ENCODE results near the gene ALDOA. TPM values are rescaled to one million over a fixed set of nuclear protein-coding genes. Genes with fewer than 3 reads are reported as not detected.
"Not testable (repeated sequence)": the region's sequence is repeated elsewhere in the genome, so short reads cannot be mapped to it uniquely, and the experiment has no call there.

The ALDOA gene
- polyA plus RNA-seq, 3 donors, result 472 to 699 (median 578) TPM

- peak in 10 of 11 donors; percentile 69 to 86 (median 84) for DNase-seq (ENCODE audit: extremely low read depth in 1 of 11, low read depth in 9 of 11, low spot score in 4 of 11)
Observed at GRCh38 chr16:30096105-30096861, 30.7 kb downstream of the ALDOA start, which contains the start of gene YPEL3. YPEL3 (minus strand) TSS chr16:30096213; CDS start chr16:30095482, 731 bp downstream.

GRCh38 chr16:30096862-30097563 is 31.5 kb downstream of the ALDOA start:
- no peak for DNase-seq (ENCODE audit: extremely low read depth in 1 of 11, low read depth in 9 of 11, low spot score in 4 of 11)

GRCh38 chr16:30104090-30104489 is 38.5 kb downstream of the ALDOA start:
- no peak for DNase-seq (ENCODE audit: extremely low read depth in 1 of 11, low read depth in 9 of 11, low spot score in 4 of 11)

- DNase-seq (ENCODE audit: extremely low read depth in 1 of 11, low read depth in 9 of 11, low spot score in 4 of 11), result no peak
Observed at GRCh38 chr16:30104492-30104891, 38.9 kb downstream of the ALDOA start.

- DNase-seq (ENCODE audit: extremely low read depth in 1 of 11, low read depth in 9 of 11, low spot score in 4 of 11), result no peak
Observed at GRCh38 chr16:30108059-30108850, 42.7 kb downstream of the ALDOA start.

GRCh38 chr16:30110661-30111060 is 45.1 kb downstream of the ALDOA start:
- DNase-seq (ENCODE audit: extremely low read depth in 1 of 11, low read depth in 9 of 11, low spot score in 4 of 11), result no peak

- DNase-seq (ENCODE audit: extremely low read depth in 1 of 11, low read depth in 9 of 11, low spot score in 4 of 11), result no peak
Observed at GRCh38 chr16:30112197-30113030, 46.9 kb downstream of the ALDOA start.

- no peak for DNase-seq (ENCODE audit: extremely low read depth in 1 of 11, low read depth in 9 of 11, low spot score in 4 of 11)
Observed at GRCh38 chr16:30113031-30113710, 47.6 kb downstream of the ALDOA start, which contains the start of gene GDPD3. GDPD3 (minus strand) TSS chr16:30113537; CDS start chr16:30113478, 59 bp downstream.

GRCh38 chr16:30113711-30114333 is 48.3 kb downstream of the ALDOA start:
- no peak for DNase-seq (ENCODE audit: extremely low read depth in 1 of 11, low read depth in 9 of 11, low spot score in 4 of 11)

- no peak for DNase-seq (ENCODE audit: extremely low read depth in 1 of 11, low read depth in 9 of 11, low spot score in 4 of 11)
Observed at GRCh38 chr16:30114411-30114810, 48.9 kb downstream of the ALDOA start.

GRCh38 chr16:30114833-30115232 is 49.3 kb downstream of the ALDOA start:
- not testable (repeated sequence) for DNase-seq (ENCODE audit: extremely low read depth in 1 of 11, low read depth in 9 of 11, low spot score in 4 of 11)

GRCh38 chr16:30115238-30115637 is 49.7 kb downstream of the ALDOA start:
- no peak for DNase-seq (ENCODE audit: extremely low read depth in 1 of 11, low read depth in 9 of 11, low spot score in 4 of 11)

- DNase-seq (ENCODE audit: extremely low read depth in 1 of 11, low read depth in 9 of 11, low spot score in 4 of 11), result no peak
Observed at GRCh38 chr16:30116291-30117207, 51.0 kb downstream of the ALDOA start.

- DNase-seq (ENCODE audit: extremely low read depth in 1 of 11, low read depth in 9 of 11, low spot score in 4 of 11), result no peak
Observed at GRCh38 chr16:30117768-30118167, 52.2 kb downstream of the ALDOA start.

GRCh38 chr16:30119428-30119827 is 53.9 kb downstream of the ALDOA start:
- DNase-seq (ENCODE audit: extremely low read depth in 1 of 11, low read depth in 9 of 11, low spot score in 4 of 11), result no peak

Measured in renal cortex interstitium (tissue), 11 donors.